Colonic mucosa (tissue), 4 donors: Measurements from ENCODE around the gene FANCL. TPM values are rescaled to one million over a fixed set of nuclear protein-coding genes. Genes with fewer than 3 reads are reported as not detected.
"Not testable (repeated sequence)": the region's sequence is repeated elsewhere in the genome, so short reads cannot be mapped to it uniquely, and the experiment has no call there.

Experiments used
- DNase-seq: peaks from one replicate; pipeline ENCODE4 v3.0.0-alpha.2; 2020
- H3K27ac ChIP-seq: fragments of 200-600 bp; one replicate; pipeline ENCODE4 v1.8.0; 2021
- H3K27me3 ChIP-seq: fragments of 200-600 bp; one replicate; pipeline ENCODE4 v1.8.0; 2021
- H3K36me3 ChIP-seq: fragments of 200-600 bp; one replicate; pipeline ENCODE4 v1.8.0; 2021
- H3K4me1 ChIP-seq: fragments of 200-600 bp; one replicate; pipeline ENCODE4 v1.8.0; 2021; ENCODE audit warnings: mild to moderate bottlenecking
- H3K4me3 ChIP-seq: fragments of 200-600 bp; one replicate; pipeline ENCODE4 v1.8.0; 2021
- H3K9ac ChIP-seq, 2 donors: one replicate each; pipeline ENCODE4 v1.7.0; 2013; ENCODE audit warnings: control low read depth in 2 of 2, low read depth in 2 of 2, low read length in 2 of 2
- H3K9me3 ChIP-seq: fragments of 200-600 bp; one replicate; pipeline ENCODE4 v1.8.0; 2021
- CTCF ChIP-seq: fragments of 200-600 bp; IDR thresholded peaks from one replicate; pipeline ENCODE4 v1.8.0; 2022; ENCODE audit warnings: antibody characterized with exemption, mild to moderate bottlenecking
- intact Hi-C: fragments of 100-400 bp; cut with DNase I; formaldehyde crosslinking; loops from one replicate; pipeline ENCODE4 v1.14.1; 2022
- total RNA-seq, 2 donors: library from RNA; stranded (reverse); fragmentation: NEBNext Ultra II Directional in 1 of 2; extraction: Animal tissue kit (Norgen Biotek cat#: 25700) in 1 of 2; gene quantifications; one replicate each; pipeline ENCODE4 v1.2.1, GENCODE V29; 2021
- donor health status: healthy.
- donor health status: DM: no; HTN: no; CAD: no.
- donor health status: DM: no; HTN: no; CAD: no.

The FANCL gene
- total RNA-seq, 2 donors from 2014 or later = 15.0 to 21.6 TPM

DNA sequence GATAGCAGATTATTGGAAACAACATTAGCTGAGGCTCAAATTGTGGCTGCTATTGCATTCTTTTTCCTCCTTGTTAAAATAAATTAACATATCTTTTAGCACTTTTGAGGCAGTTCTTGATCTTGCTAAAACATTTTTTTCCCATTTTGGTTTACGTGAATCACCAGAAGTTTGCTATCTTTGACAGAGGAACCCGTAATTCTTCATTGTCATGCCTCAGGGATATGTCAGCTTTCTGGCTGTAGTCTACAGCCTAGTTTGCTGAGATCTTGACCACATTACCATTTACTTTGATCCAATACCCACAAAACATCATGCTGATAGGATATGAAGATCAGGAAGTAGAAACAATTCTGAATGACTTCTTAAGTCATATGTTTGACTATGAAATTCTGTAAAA lies 25.1 kb upstream of the FANCL start:
- Histone ChIP-seq H3K36me3 (no peaks in the 10 kb centered on the region), H3K9ac (no peak overlapping the region), H3K27ac (no peak overlapping the region), H3K27me3 (no peaks in the 10 kb centered on the region), H3K9me3 (no peaks in the 10 kb centered on the region), H3K4me3 (no peak overlapping the region), H3K4me1 (no peaks in the 10 kb centered on the region)
- intact Hi-C loops = no loop called here
- no peak for DNase-seq
- TF ChIP-seq CTCF = no peak

- Histone ChIP-seq H3K27me3 (no peaks in the 10 kb centered on the region), H3K9me3 (no peaks in the 10 kb centered on the region), H3K9ac (no peak overlapping the region), H3K4me1 (no peaks in the 10 kb centered on the region), H3K4me3 (no peak overlapping the region), H3K36me3 (no peaks in the 10 kb centered on the region), H3K27ac (no peak overlapping the region)
- DNase-seq = no peak
- intact Hi-C loops = no loop called here
- no peak for TF ChIP-seq CTCF
Measured at GRCh38 chr2:58261209-58261608, 20.1 kb upstream of the FANCL start.

DNA sequence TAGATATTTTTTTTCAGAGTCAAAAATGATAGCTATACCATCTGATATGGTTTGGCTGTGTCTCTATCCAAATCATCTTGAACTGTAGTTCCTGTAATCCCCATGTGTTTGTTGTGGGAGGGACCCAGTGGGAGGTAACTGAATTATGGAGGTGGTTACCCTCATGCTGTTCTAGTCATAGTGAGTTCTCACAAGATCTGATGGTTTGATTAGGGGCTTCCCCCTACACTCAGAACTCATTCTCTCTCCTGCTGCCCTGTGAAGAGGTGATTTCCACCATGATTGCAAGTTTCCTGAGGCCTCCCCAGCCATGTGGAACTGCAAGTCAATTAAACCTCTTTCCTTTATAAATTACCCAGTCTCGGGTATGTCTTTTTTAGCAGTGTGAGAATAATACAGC lies 17.3 kb upstream of the FANCL start:
- intact Hi-C loops, DNase-seq, H3K27ac ChIP-seq, H3K4me3 ChIP-seq, H3K36me3 ChIP-seq, H3K27me3 ChIP-seq, H3K9me3 ChIP-seq, H3K4me1 ChIP-seq, H3K9ac ChIP-seq: not testable (repeated sequence)

GRCh38 chr2:58251331-58252201 lies 10.4 kb upstream of the FANCL start:
- H3K27me3 ChIP-seq, H3K27ac ChIP-seq, DNase-seq, H3K9ac ChIP-seq, H3K4me1 ChIP-seq, H3K9me3 ChIP-seq, H3K36me3 ChIP-seq, intact Hi-C loops, H3K4me3 ChIP-seq: not testable (repeated sequence)

DNA sequence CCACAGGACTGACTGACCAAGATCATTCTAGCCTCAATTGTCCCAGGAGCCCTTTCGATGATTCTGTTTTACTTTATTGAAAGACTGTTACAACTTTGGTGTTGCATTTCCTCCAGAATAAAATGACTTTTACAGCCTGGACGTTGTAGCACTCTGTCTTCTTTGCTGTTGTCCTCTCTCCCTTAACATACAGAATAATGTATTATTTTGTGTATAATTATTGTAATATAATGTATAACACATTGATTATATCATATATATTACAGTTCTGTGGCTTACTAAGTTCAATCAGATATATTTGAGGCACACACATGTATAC lies 380 bp upstream of the FANCL start:
- Histone ChIP-seq H3K9me3 (no peaks in the 10 kb centered on the region), H3K9ac (peak overlapping the region; percentile 80 to 90), H3K36me3 (no peaks in the 10 kb centered on the region), H3K27me3 (no peaks in the 10 kb centered on the region), H3K4me1 (no peaks in the 10 kb centered on the region), H3K27ac (peak overlapping the region; percentile 80), H3K4me3 (peak overlapping the region; percentile 80)
- DNase-seq = no peak
- intact Hi-C loops = loop anchor here (10.0 kb wide), 1 partner anchor 197 kb away; the partner anchor contains the start of gene VRK2
- TF ChIP-seq CTCF = no peak

- H3K27ac ChIP-seq = no peak overlapping the region
- H3K4me3 ChIP-seq = no peak overlapping the region
- H3K36me3 ChIP-seq = no peaks in the 10 kb centered on the region
- no peak for TF ChIP-seq CTCF
- H3K9ac ChIP-seq = no peak overlapping the region
- no peak for DNase-seq
- intact Hi-C loops = no loop called here
- no peaks in the 10 kb centered on the region for H3K27me3 ChIP-seq
- H3K9me3 ChIP-seq = no peaks in the 10 kb centered on the region
- H3K4me1 ChIP-seq = no peaks in the 10 kb centered on the region
Measured at GRCh38 chr2:58239243-58239925, 1.7 kb downstream of the FANCL start.
